CD8-positive, alpha-beta memory T cell (primary cell): ENCODE results near the gene INKA2. TPM values are rescaled to one million over a fixed set of nuclear protein-coding genes. Genes with fewer than 3 reads are reported as not detected.
A peak's percentile ranks its signal among the peaks of the same experiment; 100 is the strongest.

Experiments used
- CTCF ChIA-PET: fragments of 350-600 bp; sonication (Branson Sonifier 250); formaldehyde crosslinking; loops from one replicate; lab custom pipeline; 2021; ENCODE audit warnings: antibody characterized with exemption; lab: Charles Lee
- POLR2A ChIA-PET: fragments of 350-600 bp; sonication (Branson Sonifier 250); formaldehyde crosslinking; loops from one replicate; lab custom pipeline; 2021; ENCODE audit warnings: antibody characterized with exemption; lab: Charles Lee
- DNase-seq, 5 donors: peaks; one replicate each; pipeline versions ENCODE4 v3.0.0 to v3.0.0-alpha.2; 2020 to 2022; ENCODE audit warnings: mixed read lengths in 1 of 5
- H3K27ac ChIP-seq: one replicate; pipeline ENCODE4 v1.7.0; 2013; ENCODE audit warnings: low read depth, mild to moderate bottlenecking, low read length, moderate library complexity
- H3K27me3 ChIP-seq: 2 replicates; pipeline ENCODE4 v1.7.0; 2013; ENCODE audit warnings: low read length, mild to moderate bottlenecking; ENCODE audit not compliant: insufficient read depth, poor library complexity, severe bottlenecking
- H3K36me3 ChIP-seq: 2 replicates; pipeline ENCODE4 v1.7.0; 2013; ENCODE audit warnings: mild to moderate bottlenecking, low read length, moderate library complexity; ENCODE audit not compliant: insufficient read depth
- H3K4me1 ChIP-seq: 2 replicates; pipeline ENCODE4 v1.7.0; 2013; ENCODE audit warnings: mild to moderate bottlenecking, low read length, moderate library complexity; ENCODE audit not compliant: insufficient read depth
- H3K4me3 ChIP-seq: 2 replicates; pipeline ENCODE4 v1.7.0; 2013; ENCODE audit warnings: mild to moderate bottlenecking, low read length
- H3K9me3 ChIP-seq: 2 replicates; pipeline ENCODE4 v1.7.0; 2013; ENCODE audit warnings: mild to moderate bottlenecking, low read length
- H3K27ac Mint-ChIP-seq, 8 donors: one replicate each; pipeline ENCODE4 v1.8.0; 2020 to 2021; ENCODE audit warnings: mixed read lengths in 8 of 8, mild to moderate bottlenecking in 6 of 8, inconsistent platforms in 3 of 8, moderate library complexity in 3 of 8
- H3K27me3 Mint-ChIP-seq, 2 donors: one replicate each; pipeline ENCODE4 v1.8.0; 2020 to 2021; ENCODE audit warnings: mixed read lengths in 2 of 2, mild to moderate bottlenecking in 1 of 2, moderate library complexity in 1 of 2
- H3K36me3 Mint-ChIP-seq, 3 donors: one replicate each; pipeline ENCODE4 v1.8.0; 2020 to 2021; ENCODE audit warnings: mixed read lengths in 3 of 3, inconsistent platforms in 1 of 3, mild to moderate bottlenecking in 1 of 3
- H3K4me1 Mint-ChIP-seq, 3 donors: one replicate each; pipeline ENCODE4 v1.8.0; 2020 to 2021; ENCODE audit warnings: mixed read lengths in 3 of 3, inconsistent platforms in 1 of 3, mild to moderate bottlenecking in 1 of 3
- H3K4me3 Mint-ChIP-seq, 7 donors: one replicate each; pipeline ENCODE4 v1.8.0; 2020 to 2021; ENCODE audit warnings: mixed read lengths in 7 of 7, mild to moderate bottlenecking in 6 of 7, moderate library complexity in 4 of 7, inconsistent platforms in 2 of 7
- H3K9me3 Mint-ChIP-seq, 5 donors: one replicate each; pipeline ENCODE4 v1.8.0; 2020 to 2022; ENCODE audit warnings: mixed read lengths in 5 of 5, mild to moderate bottlenecking in 3 of 5, moderate library complexity in 2 of 5, inconsistent platforms in 1 of 5
- polyA plus RNA-seq: library from polyadenylated mRNA; unstranded; fragments of 300-500 nt; fragmentation: Illumina TruSeq; gene quantifications from one replicate; pipeline ENCODE4 v1.2.3, GENCODE V29; 2021
- total RNA-seq, 2 experiments: library from RNA; stranded (reverse); gene quantifications; one replicate each; pipeline ENCODE4 v1.2.3, GENCODE V29; 2021

The INKA2 gene
- total and polyA plus RNA-seq, 3 experiments from 2014 or later, result 1.8 to 3.8 TPM; not detected in 1

DNA sequence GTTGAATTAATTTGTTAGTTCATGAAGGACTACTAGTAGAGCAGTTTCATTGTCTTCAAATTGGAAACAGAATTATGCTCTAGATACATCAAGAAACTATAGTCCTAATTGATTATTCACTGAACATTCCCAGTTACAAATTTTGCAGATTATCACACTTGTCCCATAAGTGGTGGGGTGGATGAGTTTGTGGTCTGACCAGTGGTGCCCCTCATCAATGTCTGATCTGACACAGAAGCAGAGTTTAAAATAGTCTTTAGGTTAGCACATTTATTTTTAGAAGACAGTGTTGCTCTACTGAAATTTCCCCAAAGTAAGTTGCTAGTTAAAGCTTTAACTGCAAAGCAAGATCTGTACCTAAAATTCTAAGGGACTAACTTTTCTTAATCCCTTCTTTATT lies 42.9 kb downstream of the INKA2 start:
- H3K4me1 Mint-ChIP-seq, result peaks cover 45 to 61% (median 58%) of the 10 kb centered on the region in 3 donors
- ChIA-PET POLR2A (no interaction called here), CTCF (interaction anchor here (0.8 kb wide), 1 partner anchor 189 kb away, joined by 3 read pairs; no protein-coding TSS in a partner anchor)
- Histone ChIP-seq H3K36me3 (peaks cover 36% of the 10 kb centered on the region), H3K9me3 (no peaks in the 10 kb centered on the region), H3K27me3 (no peaks in the 10 kb centered on the region), H3K4me1 (peaks cover 6% of the 10 kb centered on the region), H3K4me3 (no peak overlapping the region), H3K27ac (no peak overlapping the region)
- H3K27me3 Mint-ChIP-seq, result no peaks in the 10 kb centered on the region
- DNase-seq, result no peak
- peaks cover 9 to 81% (median 32%) of the 10 kb centered on the region in 3 donors for H3K36me3 Mint-ChIP-seq
- no peaks in the 10 kb centered on the region for H3K9me3 Mint-ChIP-seq
- H3K27ac Mint-ChIP-seq, result peak overlapping the region in 6 of 8 donors; percentile 5 to 60 (median 44)
- H3K4me3 Mint-ChIP-seq, result no peak overlapping the region

- ChIA-PET POLR2A (no interaction called here), CTCF (no interaction called here)
- Mint-ChIP-seq H3K36me3 (peaks cover 9 to 79% (median 28%) of the 10 kb centered on the region in 3 donors), H3K9me3 (no peaks in the 10 kb centered on the region), H3K27me3 (no peaks in the 10 kb centered on the region), H3K27ac (peak overlapping the region in 4 of 8 donors; percentile 9 to 88 (median 66)), H3K4me3 (no peak overlapping the region), H3K4me1 (peaks cover 49 to 65% (median 60%) of the 10 kb centered on the region in 3 donors)
- Histone ChIP-seq H3K27ac (no peak overlapping the region), H3K4me3 (no peak overlapping the region), H3K9me3 (no peaks in the 10 kb centered on the region), H3K36me3 (peaks cover 34% of the 10 kb centered on the region), H3K27me3 (no peaks in the 10 kb centered on the region), H3K4me1 (peaks cover 8% of the 10 kb centered on the region)
- no peak for DNase-seq
Measured at GRCh38 chr1:111695801-111696200, 43.4 kb downstream of the INKA2 start.

DNA sequence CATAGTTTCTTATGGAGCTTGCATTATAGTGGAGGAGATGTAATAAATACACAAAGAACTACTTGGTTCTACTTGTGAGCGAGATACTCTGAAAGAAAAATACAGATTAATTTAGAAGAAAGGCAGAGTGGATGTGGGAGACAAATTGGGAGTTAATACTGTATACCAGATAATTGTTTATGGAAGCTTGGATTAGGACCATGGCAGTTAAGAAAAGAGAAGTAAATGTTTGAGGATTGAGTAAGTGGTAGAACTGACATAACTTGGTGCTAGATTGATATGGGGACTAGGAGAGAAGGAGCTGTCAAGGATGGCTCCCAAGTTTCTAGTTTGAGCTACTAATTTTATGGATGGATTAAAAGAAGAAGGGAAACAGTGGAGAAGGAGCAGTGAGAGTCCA lies 47.3 kb downstream of the INKA2 start:
- Mint-ChIP-seq H3K4me1 (peaks cover 67 to 93% (median 87%) of the 10 kb centered on the region in 3 donors), H3K36me3 (peaks cover 0 to 59% (median 16%) of the 10 kb centered on the region in 3 donors), H3K4me3 (no peak overlapping the region), H3K27me3 (no peaks in the 10 kb centered on the region), H3K27ac (peak overlapping the region in 7 of 8 donors; percentile 4 to 79 (median 58)), H3K9me3 (no peaks in the 10 kb centered on the region)
- Histone ChIP-seq H3K27ac (no peak overlapping the region), H3K4me1 (peaks cover 8% of the 10 kb centered on the region), H3K9me3 (no peaks in the 10 kb centered on the region), H3K4me3 (no peak overlapping the region), H3K36me3 (peaks cover 11% of the 10 kb centered on the region), H3K27me3 (no peaks in the 10 kb centered on the region)
- CTCF ChIA-PET, result interaction anchor here (1.7 to 3.1 kb wide), 3 partner anchors 11 to 184 kb away, joined by 5 to 16 read pairs (median 5); no protein-coding TSS in a partner anchor
- no peak for DNase-seq
- POLR2A ChIA-PET, result no interaction called here

DNA sequence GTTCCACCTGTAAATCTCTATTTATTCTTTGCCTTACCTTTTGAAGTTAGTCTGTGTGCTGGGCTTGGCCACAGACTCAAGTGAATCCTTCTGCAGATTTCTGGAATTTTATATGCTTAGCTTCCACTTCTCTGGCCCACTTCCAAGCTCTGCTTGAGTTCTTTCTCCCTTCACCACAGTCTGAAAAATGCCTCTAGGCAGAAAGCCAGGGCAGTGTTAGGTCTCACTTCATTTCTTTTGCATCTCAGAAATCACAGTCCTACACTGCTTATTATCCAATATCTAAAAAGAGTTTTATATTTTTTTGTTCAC lies 48.9 kb downstream of the INKA2 start:
- peaks cover 63 to 90% (median 82%) of the 10 kb centered on the region in 3 donors for H3K4me1 Mint-ChIP-seq
- no peak for DNase-seq
- H3K9me3 Mint-ChIP-seq, result peaks cover 0 to 3% (median 0%) of the 10 kb centered on the region in 5 donors
- Histone ChIP-seq H3K36me3 (peaks cover 11% of the 10 kb centered on the region), H3K4me1 (peaks cover 8% of the 10 kb centered on the region), H3K4me3 (no peak overlapping the region), H3K9me3 (no peaks in the 10 kb centered on the region), H3K27ac (no peak overlapping the region), H3K27me3 (no peaks in the 10 kb centered on the region)
- H3K27me3 Mint-ChIP-seq, result no peaks in the 10 kb centered on the region
- peaks cover 0 to 47% (median 14%) of the 10 kb centered on the region in 3 donors for H3K36me3 Mint-ChIP-seq
- H3K4me3 Mint-ChIP-seq, result peak overlapping the region in 1 of 7 donors; percentile 1
- ChIA-PET CTCF (interaction anchor here (4.1 kb wide), 1 partner anchor 183 kb away, joined by 13 read pairs; no protein-coding TSS in a partner anchor), POLR2A (no interaction called here)
- peak overlapping the region; percentile 13 to 78 (median 64) for H3K27ac Mint-ChIP-seq

Other genes with a start within 250 kb of the INKA2 start
- gene ADORA3, start 235.8 kb downstream of the INKA2 start, total RNA-seq, result under 1 TPM; 0.39 to 0.51 TPM
- not detected for gene ADORA3, start 235.8 kb downstream of the INKA2 start, polyA plus RNA-seq
- under 1 TPM in 1 of 2 experiments, not detected in 1; 0.26 TPM for gene TMIGD3, start 235.8 kb downstream of the INKA2 start, total RNA-seq
- gene TMIGD3, start 235.8 kb downstream of the INKA2 start, polyA plus RNA-seq, result not detected
- gene RAP1A, start 119.6 kb downstream of the INKA2 start, total RNA-seq, result 100 to 1,000 TPM; 252 to 256 TPM
- 60.8 TPM for gene RAP1A, start 119.6 kb downstream of the INKA2 start, polyA plus RNA-seq
- 10 to 100 TPM; 21.8 to 22.7 TPM for gene DDX20, start 16.5 kb upstream of the INKA2 start, total RNA-seq
- 9.8 TPM for gene DDX20, start 16.5 kb upstream of the INKA2 start, polyA plus RNA-seq